Right atrium auricular region (tissue), 2 donors: Measurements from ENCODE around the gene PTRH1. TPM values are rescaled to one million over a fixed set of nuclear protein-coding genes. Genes with fewer than 3 reads are reported as not detected.

Experiments used
- DNase-seq: peaks from one replicate; pipeline ENCODE4 v3.0.0-alpha.2; 2019; ENCODE audit warnings: low spot score
- H3K27ac ChIP-seq, 2 donors: fragments of 200-600 bp; sonication (generic); 1 replicate in 1 of 2; 2 replicates in 1 of 2; pipeline ENCODE4 v1.5.1; 2016 to 2019
- H3K27me3 ChIP-seq, 2 donors: fragments of 200-600 bp; sonication (generic); one replicate each; pipeline versions ENCODE4 v1.5.1 to v1.6.0; 2017 to 2019
- H3K36me3 ChIP-seq: fragments of 200-600 bp; sonication (generic); one replicate; pipeline ENCODE4 v1.5.1; 2016
- H3K4me1 ChIP-seq, 2 donors: fragments of 200-600 bp; sonication (generic); one replicate each; pipeline versions ENCODE4 v1.5.1 to v1.6.0; 2017 to 2019
- H3K4me3 ChIP-seq, 2 donors: fragments of 200-600 bp; sonication (generic); 1 replicate in 1 of 2; 2 replicates in 1 of 2; pipeline ENCODE4 v1.5.1; 2017 to 2019; ENCODE audit warnings: mild to moderate bottlenecking in 1 of 2, moderate library complexity in 1 of 2
- H3K9me3 ChIP-seq, 2 donors: fragments of 200-600 bp; sonication (generic); one replicate each; pipeline ENCODE4 v1.5.1; 2019
- total RNA-seq, 2 donors: library from RNA; depleted of rRNA; stranded (reverse); fragments of >200 nt; gene quantifications; one replicate each; pipeline ENCODE4 v1.1.0, GENCODE V29; 2016
- TF ChIP-seq, protein P1 (sequence below), 2 donors: fragments of 200-600 bp; sonication (generic); IDR thresholded peaks; one replicate each; pipeline ENCODE4 v1.5.1; 2019; ENCODE audit warnings: antibody characterized with exemption in 2 of 2

PTRH1 gene
- total RNA-seq, 2 donors from 2014 or later: 16.5 to 16.7 TPM

DNA sequence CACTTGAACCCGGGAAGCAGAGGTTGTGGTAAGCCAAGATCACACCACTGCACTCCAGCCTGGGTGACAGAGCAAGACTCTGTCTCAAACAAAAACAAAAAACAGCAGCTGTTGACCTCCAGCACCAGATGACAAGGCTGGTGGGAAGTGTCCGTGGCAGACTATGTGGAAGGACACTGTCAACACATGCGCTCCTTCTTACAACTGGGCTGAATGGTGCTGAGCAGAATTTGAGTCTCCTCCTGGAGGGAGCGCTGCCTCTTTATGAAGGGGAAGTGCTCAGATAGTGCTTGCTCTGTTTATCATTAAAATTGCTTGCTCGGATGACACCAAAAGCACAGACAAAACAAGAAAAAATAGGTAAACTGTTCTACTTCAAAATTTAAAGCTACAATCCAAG lies 17.9 kb downstream of the PTRH1 start:
- Histone ChIP-seq H3K36me3 (no peaks in the 10 kb centered on the region), H3K27ac (no peak overlapping the region), H3K4me1 (peaks cover 0 to 8% of the 10 kb centered on the region in 2 donors)

DNA sequence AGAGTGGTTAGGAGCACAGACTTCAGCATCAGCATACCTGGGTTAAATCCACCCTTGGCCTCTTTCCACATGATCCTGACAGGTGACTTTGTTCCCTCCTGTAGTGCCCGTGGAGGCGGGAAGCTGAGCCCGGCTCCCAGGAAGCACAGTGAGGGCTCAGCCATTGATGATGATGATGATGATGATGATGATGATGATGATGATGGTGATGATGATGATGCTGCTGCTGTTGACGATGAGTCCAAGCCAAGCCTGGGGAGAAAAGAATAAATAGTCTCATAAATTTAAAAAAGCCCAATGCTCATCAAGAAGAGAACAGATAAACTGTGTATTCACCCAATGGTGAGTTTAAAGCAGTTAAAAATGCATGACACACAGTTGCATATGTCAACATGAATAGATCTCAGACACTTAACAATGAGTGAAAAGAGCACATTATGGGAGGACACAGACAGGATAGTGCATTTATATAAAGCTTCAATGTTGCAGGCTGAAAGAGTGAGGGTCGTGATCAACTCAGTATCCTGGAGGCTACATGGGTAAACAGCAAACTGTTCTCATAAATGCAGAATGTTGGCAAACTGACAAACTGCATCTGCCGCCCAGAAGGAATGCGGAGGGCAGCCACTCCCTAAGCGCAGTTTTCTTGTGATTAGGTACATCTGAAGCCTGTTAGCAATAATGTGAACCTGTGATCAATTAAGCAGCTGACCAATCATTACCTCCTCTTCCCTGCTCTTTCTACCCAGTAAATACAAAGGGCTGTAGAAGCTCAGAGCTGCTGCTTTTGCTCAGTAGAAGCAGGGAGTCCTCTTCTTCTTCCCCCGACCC lies 20.4 kb downstream of the PTRH1 start:
- H3K27me3 ChIP-seq: no peaks in the 10 kb centered on the region
- no peak overlapping the region for H3K4me3 ChIP-seq
- no peaks in the 10 kb centered on the region for H3K9me3 ChIP-seq
- no peak for DNase-seq
- H3K36me3 ChIP-seq: peaks cover 19% of the 10 kb centered on the region
- peaks cover 0 to 8% of the 10 kb centered on the region in 2 donors for H3K4me1 ChIP-seq
- no peak overlapping the region for H3K27ac ChIP-seq
- TF ChIP-seq, protein P1, sequence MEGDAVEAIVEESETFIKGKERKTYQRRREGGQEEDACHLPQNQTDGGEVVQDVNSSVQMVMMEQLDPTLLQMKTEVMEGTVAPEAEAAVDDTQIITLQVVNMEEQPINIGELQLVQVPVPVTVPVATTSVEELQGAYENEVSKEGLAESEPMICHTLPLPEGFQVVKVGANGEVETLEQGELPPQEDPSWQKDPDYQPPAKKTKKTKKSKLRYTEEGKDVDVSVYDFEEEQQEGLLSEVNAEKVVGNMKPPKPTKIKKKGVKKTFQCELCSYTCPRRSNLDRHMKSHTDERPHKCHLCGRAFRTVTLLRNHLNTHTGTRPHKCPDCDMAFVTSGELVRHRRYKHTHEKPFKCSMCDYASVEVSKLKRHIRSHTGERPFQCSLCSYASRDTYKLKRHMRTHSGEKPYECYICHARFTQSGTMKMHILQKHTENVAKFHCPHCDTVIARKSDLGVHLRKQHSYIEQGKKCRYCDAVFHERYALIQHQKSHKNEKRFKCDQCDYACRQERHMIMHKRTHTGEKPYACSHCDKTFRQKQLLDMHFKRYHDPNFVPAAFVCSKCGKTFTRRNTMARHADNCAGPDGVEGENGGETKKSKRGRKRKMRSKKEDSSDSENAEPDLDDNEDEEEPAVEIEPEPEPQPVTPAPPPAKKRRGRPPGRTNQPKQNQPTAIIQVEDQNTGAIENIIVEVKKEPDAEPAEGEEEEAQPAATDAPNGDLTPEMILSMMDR (IDR thresholded peaks at IDR 0.05): no peak

More for the DNA sequence above, 17.9 kb downstream of the PTRH1 start:
- TF ChIP-seq, protein P1 (IDR thresholded peaks at IDR 0.05): no peak
- no peak for DNase-seq
- Histone ChIP-seq H3K9me3 (no peaks in the 10 kb centered on the region), H3K4me3 (no peak overlapping the region), H3K27me3 (no peaks in the 10 kb centered on the region)

- Histone ChIP-seq H3K36me3 (peaks cover 20% of the 10 kb centered on the region), H3K9me3 (no peaks in the 10 kb centered on the region), H3K27ac (no peak overlapping the region), H3K4me3 (no peak overlapping the region), H3K27me3 (no peaks in the 10 kb centered on the region), H3K4me1 (peaks cover 0 to under 1% of the 10 kb centered on the region in 2 donors)
- no peak for DNase-seq
- TF ChIP-seq, protein P1 (IDR thresholded peaks at IDR 0.05): no peak
Measured at GRCh38 chr9:127693697-127694096, 21.8 kb downstream of the PTRH1 start.

- TF ChIP-seq, protein P1 (IDR thresholded peaks at IDR 0.05): no peak
- Histone ChIP-seq H3K36me3 (peaks cover 23% of the 10 kb centered on the region), H3K27ac (no peak overlapping the region), H3K4me3 (no peak overlapping the region), H3K27me3 (no peaks in the 10 kb centered on the region), H3K9me3 (no peaks in the 10 kb centered on the region), H3K4me1 (no peaks in the 10 kb centered on the region)
- DNase-seq: no peak
Measured at GRCh38 chr9:127693143-127693542, 22.3 kb downstream of the PTRH1 start.

GRCh38 chr9:127692071-127692470 lies 23.4 kb downstream of the PTRH1 start:
- Histone ChIP-seq H3K36me3 (peaks cover 25% of the 10 kb centered on the region), H3K27me3 (no peaks in the 10 kb centered on the region), H3K4me1 (no peaks in the 10 kb centered on the region), H3K4me3 (no peak overlapping the region), H3K9me3 (no peaks in the 10 kb centered on the region), H3K27ac (no peak overlapping the region)
- DNase-seq: no peak
- TF ChIP-seq, protein P1 (IDR thresholded peaks at IDR 0.05): no peak
